Vagina (tissue), 2 donors: Measurements from ENCODE around the gene MAST4.

Experiments used
- CTCF ChIP-seq, 3 experiments: fragments of 450-650 bp in 2 of 3; fragments of 200-600 bp in 1 of 3; sonication (generic) in 1 of 3; IDR thresholded peaks; one replicate each; pipeline ENCODE4 v1.5.1; 2017 to 2019; ENCODE audit warnings: antibody characterized with exemption in 3 of 3, mild to moderate bottlenecking in 2 of 3, moderate library complexity in 2 of 3
- POLR2A ChIP-seq, 2 donors: fragments of 450-650 bp; IDR thresholded peaks; one replicate each; pipeline ENCODE4 v1.6.1; 2017; ENCODE audit warnings: antibody characterized with exemption in 2 of 2, mild to moderate bottlenecking in 2 of 2, moderate library complexity in 2 of 2

GRCh38 chr5:66828046-66828547 is 231.9 kb downstream of the MAST4 start:
- TF ChIP-seq CTCF (IDR thresholded peaks at IDR 0.05) (no peak), POLR2A (IDR thresholded peaks at IDR 0.05) (no peak)
